ENCODE results near the gene SERPINB6. TPM values are rescaled to one million over a fixed set of nuclear protein-coding genes. Genes with fewer than 3 reads are reported as not detected.

SERPINB6 gene
- total and polyA plus RNA-seq, 9 of the 15 experiments (the other 6 are each of a cell fraction or from before 2014, with no cell fraction given) = 86.6 to 211 (median 143) TPM

- no peak for TF ChIP-seq MLLT1 (IDR thresholded peaks at IDR 0.05)
- no peak for TF ChIP-seq CXXC5 (CRISPR knock-in tag; IDR thresholded peaks at IDR 0.05)
Observed at GRCh38 chr6:2911171-2911570, 60.2 kb downstream of the SERPINB6 start (continued).

- H2AFZ ChIP-seq (ENCODE audit: low read depth, low read length) = peak overlapping the region; percentile 55; the same call in 1 of the 2 replicates
- ChIA-PET POLR2A (interaction anchor here (0.6 kb wide), 1 partner anchor 71 kb away, joined by 3 read pairs; no protein-coding TSS in a partner anchor), CTCF (ENCODE audit: low intra/inter-chr PET ratio) (interaction anchor here (2.6 kb wide), 1 partner anchor 118 kb away, joined by 13 read pairs; no protein-coding TSS in a partner anchor)
- H3K9me3 ChIP-seq (replicated peaks; ENCODE audit: control insufficient read depth, insufficient read depth, low read depth, low read length) = no peaks in the 10 kb centered on the region
- 55% methylated on average over 4 of the region's 4 CpGs for WGBS (ENCODE audit: insufficient coverage, low coverage, missing lambda C conversion rate)
- DNase-seq (ENCODE audit: extremely low read depth in 1 of 4, low spot score in 3 of 4) (peak in 2 of 4 experiments; percentile 38 to 47), FAIRE-seq (no peak), ATAC-seq (peak; percentile 11; the same call in 1 of the 3 replicates)
- in situ Hi-C loops (cut with MboI) = no loop called here
- H3K79me2 ChIP-seq (ENCODE audit: control insufficient read depth, insufficient read depth, low read length) = no peaks in the 10 kb centered on the region
- no TSS peak for BruUV-seq (replicated peaks)
- H3K4me1 ChIP-seq (replicated peaks in 1 of 2; ENCODE audit: control insufficient read depth in 2 of 2, insufficient read depth in 2 of 2, low read length in 2 of 2) = peaks cover 5 to 6% of the 10 kb centered on the region in 2 experiments; a peak in 4 of 5 replicates
- H3K4me3 ChIP-seq = no peak overlapping the region
- H3K4me2 ChIP-seq (ENCODE audit: insufficient read depth, low read length) = no peak overlapping the region
- no peaks in the 10 kb centered on the region for H3K27me3 ChIP-seq (ENCODE audit: control insufficient read depth in 2 of 2, insufficient read depth in 2 of 2, low read length in 2 of 2)
- TF ChIP-seq SMARCB1 (IDR thresholded peaks at IDR 0.05; ENCODE audit: insufficient read length, low read depth) (no peak), E2F6 (IDR thresholded peaks at IDR 0.05; ENCODE audit: borderline replicate concordance in 1 of 2, extremely low read depth in 1 of 2, insufficient read depth in 1 of 2, insufficient read length in 1 of 2, low read depth in 1 of 2, low read length in 1 of 2, poor library complexity in 1 of 2, severe bottlenecking in 1 of 2) (peak in 1 of 2 experiments; percentile 14), NCOA1 (IDR thresholded peaks at IDR 0.05; ENCODE audit: low read depth) (no peak), PHF8 (IDR thresholded peaks at IDR 0.05; ENCODE audit: borderline replicate concordance, low read length) (no peak), EGR1 (conservative IDR thresholded peaks at IDR 0.05) (peak; percentile 46; the same call in 1 of the 2 replicates), ATF3 (IDR thresholded peaks at IDR 0.05) (peak; percentile 49), ATF3 (CRISPR knock-in tag; conservative IDR thresholded peaks at IDR 0.05) (no peak), DPF2 (IDR thresholded peaks at IDR 0.05) (0 out of 2 replicates have a peak, but pooled peaks have one; percentile 25), ZNF174 (CRISPR knock-in tag; IDR thresholded peaks at IDR 0.05) (no peak), ZBTB49 (CRISPR knock-in tag; IDR thresholded peaks at IDR 0.05; ENCODE audit: borderline replicate concordance) (no peak), RFX7 (CRISPR knock-in tag; IDR thresholded peaks at IDR 0.05) (no peak), HMG20B (CRISPR knock-in tag; IDR thresholded peaks at IDR 0.05) (no peak)
- H4K20me1 ChIP-seq (replicated peaks; ENCODE audit: control insufficient read depth, insufficient read depth, low read length) = no peaks in the 10 kb centered on the region
- intact Hi-C loops (cut with micrococcal nuclease) = loop anchor here (5.0 kb wide), 2 partner anchors 117 to 172 kb away; no protein-coding TSS in a partner anchor
- no peak overlapping the region for H3K9ac ChIP-seq (ENCODE audit: insufficient read depth in 1 of 2, low read depth in 2 of 2, low read length in 2 of 2)
- H3K36me3 ChIP-seq (ENCODE audit: control insufficient read depth, insufficient read depth, low read length) = no peaks in the 10 kb centered on the region
- no peaks in the 10 kb centered on the region for H3K9me1 ChIP-seq (ENCODE audit: control insufficient read depth, insufficient read depth, low read length)
- no peak overlapping the region for H3K27ac ChIP-seq (ENCODE audit: extremely low read depth, low read depth, low read length)
Observed at GRCh38 chr6:2909718-2910117, 61.6 kb downstream of the SERPINB6 start.

Data from K562 (cell line).